ENCODE data around the gene ATXN3L. TPM values are rescaled to one million over a fixed set of nuclear protein-coding genes. Genes with fewer than 3 reads are reported as not detected.

Gene ATXN3L
- total RNA-seq, 1 experiment from 2014 or later: not detected

GRCh38 chrX:13270360-13270759, 49.5 kb downstream of the ATXN3L start:
- H3K36me3 Mint-ChIP-seq (ENCODE audit: insufficient read depth, unreplicated experiment): no peaks in the 10 kb centered on the region
- POLR2A ChIA-PET: interaction anchor here (0.6 to 1.4 kb wide), 2 partner anchors 88 to 721 kb away, joined by 3 to 4 read pairs; no protein-coding TSS in a partner anchor
- no peak overlapping the region for H3K4me3 Mint-ChIP-seq (ENCODE audit: unreplicated experiment)
- DNase-seq (ENCODE audit: unreplicated experiment): no peak
- H3K27me3 Mint-ChIP-seq (ENCODE audit: insufficient read depth, unreplicated experiment): no peaks in the 10 kb centered on the region
- CTCF ChIA-PET: interaction anchor here (0.5 to 1.0 kb wide), 2 partner anchors 189 to 218 kb away, joined by 3 to 5 read pairs; no protein-coding TSS in a partner anchor
- BruUV-seq (replicated peaks): no TSS peak
- no peaks in the 10 kb centered on the region for H3K4me1 Mint-ChIP-seq (ENCODE audit: insufficient read depth, unreplicated experiment)
- TF ChIP-seq CTCF (IDR thresholded peaks at IDR 0.05; ENCODE audit: unreplicated experiment): no peak
- H3K9me3 Mint-ChIP-seq (ENCODE audit: unreplicated experiment): no peaks in the 10 kb centered on the region
- no peak overlapping the region for H3K27ac Mint-ChIP-seq (ENCODE audit: low read depth, unreplicated experiment)
- intact Hi-C loops (cut with micrococcal nuclease): no loop called here

- no peaks in the 10 kb centered on the region for H3K9me3 Mint-ChIP-seq (ENCODE audit: unreplicated experiment)
- H3K4me3 Mint-ChIP-seq (ENCODE audit: unreplicated experiment): no peak overlapping the region
- CTCF ChIA-PET: no interaction called here
- POLR2A ChIA-PET: interaction anchor here (0.9 kb wide), 1 partner anchor 15 kb away, joined by 4 read pairs; no protein-coding TSS in a partner anchor
- no peak overlapping the region for H3K27ac Mint-ChIP-seq (ENCODE audit: low read depth, unreplicated experiment)
- no peaks in the 10 kb centered on the region for H3K4me1 Mint-ChIP-seq (ENCODE audit: insufficient read depth, unreplicated experiment)
- H3K27me3 Mint-ChIP-seq (ENCODE audit: insufficient read depth, unreplicated experiment): no peaks in the 10 kb centered on the region
- no peak for TF ChIP-seq CTCF (IDR thresholded peaks at IDR 0.05; ENCODE audit: unreplicated experiment)
- intact Hi-C loops (cut with micrococcal nuclease): no loop called here
- no peaks in the 10 kb centered on the region for H3K36me3 Mint-ChIP-seq (ENCODE audit: insufficient read depth, unreplicated experiment)
- DNase-seq (ENCODE audit: unreplicated experiment): no peak
- BruUV-seq (replicated peaks): no TSS peak
Observed at GRCh38 chrX:13268874-13269273, 51.0 kb downstream of the ATXN3L start.

Other genes starting within 250 kb of the ATXN3L start
- gene EGFL6, start 249.5 kb upstream of the ATXN3L start, total RNA-seq (2022): not detected in 2 replicates